Panc1 (cell line): ENCODE data around the gene C10orf143.

Source experiments
- SIN3A ChIP-seq: IDR thresholded peaks from 2 replicates; pipeline ENCODE4 v1.6.1; 2012; ENCODE audit warnings: low read depth, mild to moderate bottlenecking, low read length, moderate library complexity, borderline replicate concordance; ENCODE audit not compliant: insufficient read depth
- TF ChIP-seq, protein P1 (sequence below): fragments of 450-650 bp; IDR thresholded peaks from 2 replicates; pipeline ENCODE4 v1.5.1; 2017; ENCODE audit warnings: mild to moderate bottlenecking

DNA sequence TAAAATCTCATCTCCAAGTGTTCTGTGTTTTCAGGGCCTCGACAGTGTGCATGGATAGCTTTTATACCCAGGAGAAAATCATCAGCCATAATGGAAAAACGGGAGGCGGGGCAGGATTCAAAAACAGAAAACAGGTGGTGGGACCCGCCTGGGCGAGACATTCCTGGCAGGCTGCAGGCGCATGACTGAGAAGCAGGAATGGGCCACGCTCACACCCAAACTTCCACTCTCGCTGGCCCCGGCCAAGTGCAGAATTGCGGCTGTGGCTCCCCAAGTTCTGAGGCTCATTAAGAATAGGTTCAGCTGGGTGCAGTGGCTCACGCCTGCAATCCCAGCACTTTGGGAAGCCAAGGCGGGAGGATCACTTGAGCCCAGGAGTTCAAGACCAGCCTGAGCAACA is 60.6 kb downstream of the C10orf143 start:
- TF ChIP-seq, protein P1, sequence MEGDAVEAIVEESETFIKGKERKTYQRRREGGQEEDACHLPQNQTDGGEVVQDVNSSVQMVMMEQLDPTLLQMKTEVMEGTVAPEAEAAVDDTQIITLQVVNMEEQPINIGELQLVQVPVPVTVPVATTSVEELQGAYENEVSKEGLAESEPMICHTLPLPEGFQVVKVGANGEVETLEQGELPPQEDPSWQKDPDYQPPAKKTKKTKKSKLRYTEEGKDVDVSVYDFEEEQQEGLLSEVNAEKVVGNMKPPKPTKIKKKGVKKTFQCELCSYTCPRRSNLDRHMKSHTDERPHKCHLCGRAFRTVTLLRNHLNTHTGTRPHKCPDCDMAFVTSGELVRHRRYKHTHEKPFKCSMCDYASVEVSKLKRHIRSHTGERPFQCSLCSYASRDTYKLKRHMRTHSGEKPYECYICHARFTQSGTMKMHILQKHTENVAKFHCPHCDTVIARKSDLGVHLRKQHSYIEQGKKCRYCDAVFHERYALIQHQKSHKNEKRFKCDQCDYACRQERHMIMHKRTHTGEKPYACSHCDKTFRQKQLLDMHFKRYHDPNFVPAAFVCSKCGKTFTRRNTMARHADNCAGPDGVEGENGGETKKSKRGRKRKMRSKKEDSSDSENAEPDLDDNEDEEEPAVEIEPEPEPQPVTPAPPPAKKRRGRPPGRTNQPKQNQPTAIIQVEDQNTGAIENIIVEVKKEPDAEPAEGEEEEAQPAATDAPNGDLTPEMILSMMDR, result no peak
- TF ChIP-seq SIN3A, result no peak
